ENCODE measurements around the gene PPP2R3C.
"Not testable (repeated sequence)": the region's sequence is repeated elsewhere in the genome, so short reads cannot be mapped to it uniquely, and the experiment has no call there.

Gene PPP2R3C

DNA sequence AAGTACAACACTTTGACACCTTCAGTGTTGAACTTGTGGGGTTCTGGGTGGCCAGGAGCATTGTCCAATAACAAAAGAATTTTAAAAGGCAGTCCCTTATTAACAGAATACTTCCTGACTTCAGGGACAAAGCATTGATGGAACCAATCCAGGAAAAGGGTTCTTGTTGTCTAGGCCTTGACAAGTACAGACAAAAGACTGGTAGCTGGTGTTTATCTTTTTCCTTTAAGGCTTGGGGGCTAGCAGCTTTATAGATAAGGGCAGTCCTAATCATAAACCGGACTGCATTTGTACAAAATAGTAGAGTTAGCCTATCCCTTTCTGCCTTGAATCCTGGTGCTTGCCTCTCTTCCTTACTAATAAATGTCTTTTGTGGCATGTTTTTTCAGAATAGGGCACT is 48.3 kb downstream of the PPP2R3C start:
- H3K4me3 ChIP-seq = no peak overlapping the region

DNA sequence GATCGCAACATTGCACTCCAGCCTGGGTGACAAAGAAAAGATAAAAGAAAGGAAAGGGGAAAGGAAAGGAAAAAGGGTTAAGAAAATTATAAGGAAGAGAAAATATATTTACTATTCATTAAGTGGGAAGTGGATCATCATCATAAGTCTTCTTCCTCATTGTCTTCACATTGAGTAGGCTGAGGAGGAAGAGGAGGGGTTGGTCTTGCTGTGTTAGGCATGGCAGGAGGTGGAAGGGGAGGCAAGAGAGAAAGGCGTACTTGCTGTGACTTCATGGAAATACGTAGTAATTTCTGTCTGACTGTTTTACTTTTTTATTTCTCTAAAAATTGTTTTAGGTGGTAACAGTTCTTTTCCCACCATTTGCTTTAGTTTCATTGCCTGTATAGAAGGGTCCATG is 49.6 kb downstream of the PPP2R3C start:
- H3K27ac ChIP-seq = no peak overlapping the region
- no peak overlapping the region for H3K4me3 ChIP-seq

More for the DNA sequence above, 48.3 kb downstream of the PPP2R3C start:
- no peak overlapping the region for H3K27ac ChIP-seq

DNA sequence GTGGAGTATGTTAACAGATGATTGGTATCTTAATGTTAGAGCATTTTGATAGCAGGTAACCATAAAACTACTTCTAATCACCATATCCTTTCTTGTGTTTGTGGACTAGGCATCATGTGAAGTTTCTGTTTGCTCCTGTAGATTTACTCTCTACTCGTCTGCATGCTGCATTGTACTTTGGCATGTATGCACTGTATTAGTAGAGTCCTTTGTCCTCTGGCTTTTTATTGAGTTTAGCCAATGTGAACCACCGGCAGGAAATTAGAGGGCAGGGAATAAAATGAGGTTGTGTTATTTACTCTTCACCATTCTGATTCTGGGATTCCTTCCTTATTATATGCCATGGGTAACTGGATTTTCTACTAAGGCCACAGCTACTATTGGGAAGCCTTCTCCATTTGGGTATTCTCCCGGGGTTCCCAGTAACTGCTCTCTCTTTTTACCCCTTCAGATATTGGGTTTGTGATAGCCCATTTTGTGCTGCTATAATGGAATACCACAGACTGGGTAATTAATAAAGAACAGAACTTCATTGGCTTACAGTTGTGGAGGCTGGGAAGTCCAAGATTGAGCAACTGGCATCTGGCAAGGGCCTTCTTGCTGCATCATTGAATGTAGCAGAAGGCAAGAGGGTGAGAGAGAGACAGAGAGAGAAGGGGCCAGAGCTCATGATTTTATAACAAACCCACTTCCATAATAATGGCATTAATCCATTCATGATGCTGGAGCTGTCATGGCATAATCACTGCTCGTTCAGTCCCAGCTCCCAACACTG is 53.4 kb downstream of the PPP2R3C start:
- no peak overlapping the region for H3K27ac ChIP-seq
- H3K4me3 ChIP-seq = no peak overlapping the region

GRCh38 chr14:35065731-35066130 is 56.1 kb downstream of the PPP2R3C start:
- not testable (repeated sequence) for H3K27ac ChIP-seq, H3K4me3 ChIP-seq

- peak overlapping the region in 6 of 21 experiments; percentile 5 to 49 (median 20) for H3K27ac ChIP-seq
Observed at GRCh38 chr14:35061113-35061791, 60.5 kb downstream of the PPP2R3C start.

GRCh38 chr14:35052637-35053036 is 69.2 kb downstream of the PPP2R3C start:
- no peak overlapping the region for H3K4me3 ChIP-seq
- no peak overlapping the region for H3K27ac ChIP-seq

More at GRCh38 chr14:35061113-35061791, 60.5 kb downstream of the PPP2R3C start:
- not testable (repeated sequence) for H3K4me3 ChIP-seq

GRCh38 chr14:35051796-35052195 is 70.0 kb downstream of the PPP2R3C start:
- Histone ChIP-seq H3K4me3 (no peak overlapping the region), H3K27ac (no peak overlapping the region)

DNA sequence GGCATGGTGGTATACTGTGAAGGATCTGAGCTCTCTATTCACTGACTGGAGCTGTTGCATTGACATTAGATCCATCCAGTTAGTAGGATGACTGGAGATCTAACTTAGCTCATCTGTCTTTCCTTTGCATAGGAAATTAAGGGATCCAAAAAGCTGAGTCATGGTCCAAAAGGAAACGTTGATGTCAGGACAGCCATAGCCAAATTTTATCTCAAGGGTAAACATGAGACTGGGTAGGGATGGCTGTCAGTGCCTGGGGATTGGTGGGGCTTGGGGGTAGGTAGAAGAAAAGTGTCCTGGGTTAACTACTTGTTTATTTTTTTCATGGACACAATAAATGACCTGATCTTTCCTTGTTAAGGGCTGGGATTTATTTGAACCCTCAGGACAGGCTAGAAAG is 71.1 kb downstream of the PPP2R3C start:
- H3K4me3 ChIP-seq = no peak overlapping the region
- H3K27ac ChIP-seq = peak overlapping the region in 1 of 21 experiments; percentile 4

- Histone ChIP-seq H3K4me3 (no peak overlapping the region), H3K27ac (peak overlapping the region in 1 of 21 experiments; percentile 98)
Observed at GRCh38 chr14:35047976-35048513, 73.7 kb downstream of the PPP2R3C start.

DNA sequence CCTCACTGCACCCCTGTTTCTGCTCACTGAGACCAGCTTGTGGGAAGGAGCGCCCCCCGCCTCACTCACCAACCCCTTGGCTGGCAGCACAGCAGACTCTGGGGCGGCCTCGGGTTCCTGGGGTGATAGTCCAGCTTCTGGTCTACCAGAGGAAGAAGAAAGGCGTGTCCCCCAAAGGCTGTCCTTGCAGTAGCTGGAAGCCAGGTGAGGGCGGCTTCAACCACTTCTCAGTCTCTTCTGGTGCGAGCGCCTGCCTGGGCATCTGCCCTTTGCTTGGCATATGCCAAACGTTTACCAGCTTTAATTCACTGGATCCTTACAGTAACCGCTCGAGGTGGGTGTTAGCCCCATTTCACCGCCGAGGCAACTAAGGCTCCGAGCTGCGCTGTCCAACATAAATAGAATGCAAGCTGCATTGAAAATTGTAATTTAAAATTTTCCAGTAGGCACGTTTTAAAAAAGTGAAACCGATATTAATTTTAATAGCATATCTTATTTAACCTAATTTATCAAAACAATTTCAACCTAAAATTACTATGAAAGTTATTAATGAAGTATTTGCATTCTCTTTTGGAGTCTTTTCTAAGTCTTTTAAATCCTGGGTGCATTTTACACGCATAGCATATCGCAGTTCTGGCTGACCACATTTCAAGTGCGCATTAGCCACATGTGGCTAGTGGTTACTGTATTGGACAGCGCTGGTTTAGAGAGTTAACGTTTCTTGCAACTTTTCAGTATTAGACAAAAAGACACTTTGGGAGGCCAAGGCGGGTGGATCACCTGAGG is 74.8 kb downstream of the PPP2R3C start:
- H3K27ac ChIP-seq = peak overlapping the region; percentile 67 to 98 (median 95)
- peak overlapping the region; percentile 57 to 90 (median 70) for H3K4me3 ChIP-seq

DNA sequence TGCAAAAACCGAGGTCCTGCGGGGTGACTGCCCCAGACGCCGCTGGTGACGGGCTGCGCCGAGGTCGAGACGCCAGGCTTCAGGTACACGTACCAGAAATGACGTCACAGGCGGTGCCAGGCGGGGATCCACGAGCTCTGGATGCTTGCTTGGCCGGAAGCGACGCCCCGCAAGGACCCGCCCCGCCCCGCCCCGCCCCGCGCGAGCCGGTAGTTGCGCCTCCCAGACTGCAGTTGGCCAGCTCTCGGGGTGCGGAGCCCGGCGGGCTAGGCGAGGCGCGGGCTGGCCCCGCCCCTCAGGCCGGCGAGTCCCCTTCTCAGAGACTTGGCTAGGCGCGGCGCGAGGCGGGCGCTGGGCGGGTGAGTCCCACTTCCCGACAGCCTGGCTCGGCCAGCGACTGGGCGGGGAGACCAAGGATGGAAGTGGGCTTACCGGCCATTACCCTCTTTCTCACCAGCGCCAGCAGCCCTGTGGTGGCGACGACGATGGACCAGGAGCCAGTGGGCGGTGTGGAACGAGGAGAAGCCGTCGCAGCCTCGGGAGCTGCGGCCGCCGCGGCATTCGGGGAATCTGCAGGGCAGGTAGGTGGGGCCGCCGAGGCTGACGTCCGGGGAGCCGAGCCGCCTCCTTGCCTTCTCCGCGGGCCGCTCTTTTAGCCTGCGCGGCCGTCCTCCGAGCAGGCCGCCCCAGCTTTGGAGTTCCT is 75.6 kb downstream of the PPP2R3C start, which contains the start of gene FAM177A1:
TSS of gene FAM177A1 (plus strand) at position 225 of the 703 bp plus-strand sequence. CDS start at position 417, 192 bp downstream.
- H3K4me3 ChIP-seq = peak within 1 kb of the TSS; percentile 57 to 90 (median 70)
- H3K27ac ChIP-seq = peak within 1 kb of the TSS; percentile 67 to 98 (median 95)

- H3K27ac ChIP-seq = peak overlapping the region in 20 of 21 experiments; percentile 76 to 98 (median 95)
- H3K4me3 ChIP-seq = peak overlapping the region; percentile 57 to 90 (median 70)
Observed at GRCh38 chr14:35045798-35046047, 76.1 kb downstream of the PPP2R3C start.

GRCh38 chr14:35044939-35045797 is 76.6 kb downstream of the PPP2R3C start:
- peak overlapping the region in 20 of 21 experiments; percentile 76 to 98 (median 95) for H3K27ac ChIP-seq
- H3K4me3 ChIP-seq = peak overlapping the region; percentile 57 to 90 (median 70)

- Histone ChIP-seq H3K27ac (peak overlapping the region in 1 of 21 experiments; percentile 34), H3K4me3 (no peak overlapping the region)
Observed at GRCh38 chr14:35043046-35043445, 78.7 kb downstream of the PPP2R3C start.

DNA sequence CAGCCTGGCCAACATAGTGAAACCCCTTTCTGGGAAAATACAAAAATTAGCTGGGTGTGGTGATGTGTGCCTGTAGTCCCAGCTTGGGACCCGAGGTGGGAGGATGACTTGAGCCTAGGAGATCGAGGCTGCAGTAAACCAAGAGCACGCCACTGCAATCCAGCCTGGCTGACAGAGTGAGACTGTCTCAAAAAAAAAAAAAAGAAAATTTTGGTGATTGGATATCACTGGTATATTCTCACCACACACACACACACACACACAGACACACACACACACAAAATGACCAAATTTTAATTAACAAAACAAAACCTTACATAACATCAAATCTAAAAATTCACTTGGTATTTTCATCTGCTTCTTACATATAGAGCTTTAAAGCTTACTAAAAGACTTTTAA is 79.2 kb downstream of the PPP2R3C start:
- Histone ChIP-seq H3K4me3 (no peak overlapping the region), H3K27ac (no peak overlapping the region)

DNA sequence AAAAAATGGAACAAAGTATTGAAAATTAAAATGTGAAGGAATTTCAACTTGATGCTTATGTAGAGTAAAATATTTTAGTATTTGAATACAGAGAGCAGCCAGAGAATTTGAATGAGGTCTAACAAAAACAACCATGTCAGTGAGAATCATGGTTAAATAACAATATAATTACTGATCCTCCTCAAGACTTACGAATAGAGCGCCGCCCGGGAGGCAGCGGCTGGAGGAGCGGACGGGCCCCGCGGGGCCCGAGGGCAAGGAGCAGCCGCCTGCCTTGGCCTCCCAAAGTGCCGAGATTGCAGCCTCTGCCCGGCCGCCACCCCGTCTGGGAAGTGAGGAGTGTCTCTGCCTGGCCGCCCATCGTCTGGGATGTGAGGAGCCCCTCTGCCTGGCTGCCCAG is 83.5 kb downstream of the PPP2R3C start:
- not testable (repeated sequence) for H3K27ac ChIP-seq, H3K4me3 ChIP-seq
